HepG2 (cell line): ENCODE data around the gene SH2D3A. TPM values are rescaled to one million over a fixed set of nuclear protein-coding genes. Genes with fewer than 3 reads are reported as not detected.
A peak's percentile ranks its signal among the peaks of the same experiment; 100 is the strongest.

Experiments
- CTCF ChIP-seq: sonication (generic); formaldehyde crosslinking; IDR thresholded peaks from 2 replicates; pipeline ENCODE4 v1.5.0; 2020; ENCODE audit warnings: mild to moderate bottlenecking, missing genetic modification reagents, moderate library complexity
- EEA1 ChIP-seq: sonication (generic); formaldehyde crosslinking; IDR thresholded peaks from 2 replicates; pipeline ENCODE4 v1.5.1; 2020; ENCODE audit warnings: mild to moderate bottlenecking, missing genetic modification reagents, borderline replicate concordance
- ELF1 ChIP-seq: sonication (generic); formaldehyde crosslinking; IDR thresholded peaks from 2 replicates; pipeline ENCODE4 v1.4.0; 2020; ENCODE audit warnings: missing genetic modification reagents
- HHEX ChIP-seq: IDR thresholded peaks from 2 replicates; pipeline ENCODE4 v1.6.1; 2016; ENCODE audit warnings: control low read depth
- HMGXB4 ChIP-seq, 2 experiments: sonication (generic) in 1 of 2; formaldehyde crosslinking in 1 of 2; IDR thresholded peaks; 2 replicates each; pipeline versions ENCODE4 v1.4.0 to v1.6.1; 2018 to 2020; ENCODE audit warnings: missing genetic modification reagents in 2 of 2, borderline replicate concordance in 1 of 2, low read depth in 1 of 2, mild to moderate bottlenecking in 1 of 2, missing biosample characterization in 1 of 2
- IKZF1 ChIP-seq: fragments of 450-650 bp; IDR thresholded peaks from 2 replicates; pipeline ENCODE4 v1.7.1; 2016
- MED8 ChIP-seq: sonication (generic); formaldehyde crosslinking; IDR thresholded peaks from 2 replicates; pipeline ENCODE4 v1.8.1; 2023; ENCODE audit warnings: mild to moderate bottlenecking, missing genetic modification reagents; ENCODE audit not compliant: insufficient replicate concordance
- POLR2A ChIP-seq, 2 experiments: IDR thresholded peaks; 2 replicates each; pipeline ENCODE4 v1.6.1; 2011; ENCODE audit warnings: low read depth in 2 of 2, low read length in 2 of 2, mild to moderate bottlenecking in 1 of 2, moderate library complexity in 1 of 2; ENCODE audit not compliant: insufficient read depth in 1 of 2
- REPIN1 ChIP-seq: sonication (generic); formaldehyde crosslinking; IDR thresholded peaks from 2 replicates; pipeline ENCODE4 v1.8.0; 2022; ENCODE audit warnings: missing genetic modification reagents, low read depth, mild to moderate bottlenecking, borderline replicate concordance
- RERE ChIP-seq: IDR thresholded peaks from 2 replicates; pipeline ENCODE4 v1.6.1; 2016; ENCODE audit warnings: low read depth, missing genetic modification reagents, missing compliant biosample characterization
- SOX13 ChIP-seq, 3 experiments: fragments of 450-650 bp in 1 of 3; sonication (generic) in 1 of 3; formaldehyde crosslinking in 1 of 3; IDR thresholded peaks in 2 of 3; conservative IDR thresholded peaks in 1 of 3; 2 replicates each; pipeline versions ENCODE4 v1.5.0 to v1.6.1; 2016 to 2020; ENCODE audit warnings: antibody characterized with exemption in 1 of 3, mild to moderate bottlenecking in 1 of 3, missing compliant biosample characterization in 1 of 3, missing genetic modification reagents in 1 of 3, moderate library complexity in 1 of 3
- SP1 ChIP-seq, 2 experiments: fragments of 450-650 bp in 1 of 2; sonication (generic) in 1 of 2; formaldehyde crosslinking in 1 of 2; IDR thresholded peaks; 2 replicates each; pipeline versions ENCODE4 v1.4.0 to v1.6.1; 2016 to 2020; ENCODE audit warnings: missing genetic modification reagents in 1 of 2
- TAF1 ChIP-seq: sonication (generic); formaldehyde crosslinking; IDR thresholded peaks from 2 replicates; pipeline ENCODE4 v1.4.0; 2020; ENCODE audit warnings: missing genetic modification reagents
- TCF12 ChIP-seq, 2 experiments: fragments of 450-650 bp in 1 of 2; sonication (generic) in 1 of 2; formaldehyde crosslinking in 1 of 2; IDR thresholded peaks; 2 replicates each; pipeline versions ENCODE4 v1.6.1 to v1.8.0; 2017 to 2022; ENCODE audit warnings: antibody characterized with exemption in 1 of 2, mild to moderate bottlenecking in 1 of 2, missing genetic modification reagents in 1 of 2, moderate library complexity in 1 of 2
- ZFYVE20 ChIP-seq: sonication (generic); formaldehyde crosslinking; IDR thresholded peaks from 2 replicates; pipeline ENCODE4 v1.8.0; 2023; ENCODE audit warnings: low read depth, mild to moderate bottlenecking, moderate library complexity, missing genetic modification reagents, borderline replicate concordance
- ZMYM2 ChIP-seq: sonication (generic); formaldehyde crosslinking; IDR thresholded peaks from 2 replicates; pipeline ENCODE4 v1.8.0; 2022; ENCODE audit warnings: mild to moderate bottlenecking, missing genetic modification reagents
- ZNF256 ChIP-seq: sonication (generic); formaldehyde crosslinking; conservative IDR thresholded peaks from 2 replicates; pipeline ENCODE4 v1.4.0; 2020; ENCODE audit warnings: missing genetic modification reagents
- ZNF329 ChIP-seq: sonication (generic); formaldehyde crosslinking; IDR thresholded peaks from 2 replicates; pipeline ENCODE4 v1.9.0; 2021; ENCODE audit warnings: low read depth, mild to moderate bottlenecking, missing genetic modification reagents
- ZSCAN22 ChIP-seq: sonication (generic); formaldehyde crosslinking; IDR thresholded peaks from 2 replicates; pipeline ENCODE4 v1.4.0; 2020; ENCODE audit warnings: mild to moderate bottlenecking, missing genetic modification reagents
- polyA plus RNA-seq, 8 experiments: library from polyadenylated mRNA; depleted of rRNA in 3 of 8; stranded (reverse) in 7 of 8; unstranded in 1 of 8; fragments of >200 nt; fragmentation: Illumina TruSeq in 4 of 8; extraction: Trizol in 4 of 8; gene quantifications; 2 replicates each; pipeline versions ENCODE4 v1.2.1 to v1.2.3, GENCODE V29; 2011 to 2016; ENCODE audit warnings: low read depth in 4 of 8, missing spikeins in 1 of 8, mixed read lengths in 1 of 8; ENCODE audit not compliant: insufficient read depth in 1 of 8
- total RNA-seq, 5 experiments: library from RNA; depleted of rRNA; stranded (reverse); fragments of >200 nt; fragmentation: Illumina TruSeq; extraction: Trizol; gene quantifications; 2 replicates each; pipeline ENCODE4 v1.2.3, GENCODE V29; 2016; ENCODE audit warnings: low read depth in 1 of 5

Gene SH2D3A
- total and polyA plus RNA-seq, 2 of the 13 experiments (the other 11 are each of a cell fraction or from before 2014, with no cell fraction given) = 1.0 to 2.2 TPM

- no peak; a peak in 1 of 4 replicates for TF ChIP-seq HMGXB4 (CRISPR knock-in tag; IDR thresholded peaks at IDR 0.05; ENCODE audit: borderline replicate concordance in 1 of 2, low read depth in 1 of 2)
- no peak for TF ChIP-seq TCF12 (IDR thresholded peaks at IDR 0.05)
- TF ChIP-seq TCF12 (CRISPR knock-in tag; IDR thresholded peaks at IDR 0.05) = 0 out of 2 replicates have a peak, but pooled peaks have one; percentile 67
- no peak for TF ChIP-seq HHEX (CRISPR knock-in tag)
- no peak for TF ChIP-seq ZMYM2
- TF ChIP-seq EEA1 = no peak
- TF ChIP-seq ELF1 (CRISPR knock-in tag) = no peak
- TF ChIP-seq ZSCAN22 (CRISPR knock-in tag) = no peak
- no peak for TF ChIP-seq SOX13 (IDR thresholded peaks at IDR 0.05)
- no peak for TF ChIP-seq SOX13 (CRISPR knock-in tag; conservative IDR thresholded peaks at IDR 0.05 in 1 of 2, IDR thresholded peaks at IDR 0.05 in 1 of 2)
- TF ChIP-seq RERE = no peak
- TF ChIP-seq POLR2A (IDR thresholded peaks at IDR 0.05; ENCODE audit: insufficient read depth in 1 of 2, low read depth in 2 of 2, low read length in 2 of 2) = peak; percentile 56 to 67; a peak in 3 of 4 replicates
- no peak for TF ChIP-seq REPIN1
- TF ChIP-seq SP1 (IDR thresholded peaks at IDR 0.05) = peak; percentile 56
- TF ChIP-seq SP1 (CRISPR knock-in tag; IDR thresholded peaks at IDR 0.05) = peak; percentile 79
- TF ChIP-seq IKZF1 = no peak
- no peak for TF ChIP-seq ZFYVE20 (CRISPR knock-in tag)
- 0 out of 2 replicates have a peak, but pooled peaks have one; percentile 13 for TF ChIP-seq CTCF (CRISPR knock-in tag)
- peak; percentile 43 for TF ChIP-seq MED8
- no peak for TF ChIP-seq TAF1 (CRISPR knock-in tag)
- TF ChIP-seq ZNF256 (CRISPR knock-in tag) = no peak
- TF ChIP-seq ZNF329 (CRISPR knock-in tag) = no peak
These were observed 29.9 kb downstream of the SH2D3A start, which contains the start of gene GPR108 (continued) for GRCh38 chr19:6737284-6737872.
